Limb (tissue), 2 donors: ENCODE results near the gene IL4I1.
"Not testable (repeated sequence)": the region's sequence is repeated elsewhere in the genome, so short reads cannot be mapped to it uniquely, and the experiment has no call there.

Experiments used
- DNase-seq, 2 donors: peaks; one replicate each; pipeline ENCODE4 v3.0.0-alpha.2; 2016; ENCODE audit errors: extremely low spot score in 2 of 2

IL4I1 gene

GRCh38 chr19:49924881-49925210 is 28.2 kb upstream of the IL4I1 start:
- DNase-seq, result not testable (repeated sequence)

- DNase-seq, result no peak
These were observed 27.6 kb upstream of the IL4I1 start for GRCh38 chr19:49924004-49924880.

GRCh38 chr19:49923055-49924003 is 26.6 kb upstream of the IL4I1 start:
- no peak for DNase-seq

GRCh38 chr19:49921871-49922795 is 25.4 kb upstream of the IL4I1 start:
- no peak for DNase-seq

- DNase-seq, result no peak
These were observed 24.1 kb upstream of the IL4I1 start for GRCh38 chr19:49920624-49921363.

- DNase-seq, result no peak
These were observed 21.4 kb upstream of the IL4I1 start for GRCh38 chr19:49918089-49918488.

GRCh38 chr19:49916839-49917733 is 20.4 kb upstream of the IL4I1 start:
- DNase-seq, result no peak

- DNase-seq, result no peak
These were observed 18.6 kb upstream of the IL4I1 start for GRCh38 chr19:49915271-49915670.

GRCh38 chr19:49913720-49914119 is 17.0 kb upstream of the IL4I1 start:
- DNase-seq, result no peak

GRCh38 chr19:49912965-49913685 is 16.4 kb upstream of the IL4I1 start:
- DNase-seq, result no peak

GRCh38 chr19:49911381-49912145 is 14.9 kb upstream of the IL4I1 start:
- no peak for DNase-seq

GRCh38 chr19:49910179-49910578 is 13.5 kb upstream of the IL4I1 start:
- DNase-seq, result no peak

- DNase-seq, result no peak
These were observed 12.1 kb upstream of the IL4I1 start for GRCh38 chr19:49908480-49909420.

GRCh38 chr19:49907745-49908446 is 11.2 kb upstream of the IL4I1 start:
- DNase-seq, result no peak

GRCh38 chr19:49906879-49907564 is 10.3 kb upstream of the IL4I1 start:
- no peak for DNase-seq

- DNase-seq, result no peak
These were observed 7.4 kb upstream of the IL4I1 start for GRCh38 chr19:49904136-49904535.
